Cardiac fibroblast (primary cell): Measurements from ENCODE around the gene TMEM187.
A peak's percentile ranks its signal among the peaks of the same experiment; 100 is the strongest.

Source experiments
- DNase-seq, 2 donors: peaks; one replicate each; pipeline versions ENCODE4 v3.0.0 to v3.0.0-alpha.2; 2010; ENCODE audit warnings: low read depth in 2 of 2
- H3K4me3 ChIP-seq, 2 donors: replicated peaks in 1 of 2; 1 replicate in 1 of 2; 2 replicates in 1 of 2; pipeline ENCODE4 v1.5.1; 2011; ENCODE audit warnings: low read depth in 2 of 2, low read length in 2 of 2, mild to moderate bottlenecking in 2 of 2, moderate library complexity in 1 of 2
- CTCF ChIP-seq: IDR thresholded peaks from one replicate; pipeline ENCODE4 v1.5.1; 2011; ENCODE audit warnings: low read depth, mild to moderate bottlenecking, low read length, inconsistent platforms

Gene TMEM187

GRCh38 chrX:153926858-153927671, 45.5 kb upstream of the TMEM187 start:
- DNase-seq: peak; percentile 27 to 44
- no peak for TF ChIP-seq CTCF
- H3K4me3 ChIP-seq: peak overlapping the region; percentile 52 to 58

GRCh38 chrX:153927672-153927921, 45.0 kb upstream of the TMEM187 start:
- TF ChIP-seq CTCF: no peak
- H3K4me3 ChIP-seq: peak overlapping the region; percentile 52 to 58
- no peak for DNase-seq

- TF ChIP-seq CTCF: peak; percentile 9
- peak; percentile 97 to 99 for DNase-seq
- peak overlapping the region; percentile 52 to 58 for H3K4me3 ChIP-seq
Measured at GRCh38 chrX:153927922-153928760, 44.4 kb upstream of the TMEM187 start.

- no peak for TF ChIP-seq CTCF
- no peak overlapping the region for H3K4me3 ChIP-seq
Measured at GRCh38 chrX:153928846-153929245, 43.7 kb upstream of the TMEM187 start.

GRCh38 chrX:153929576-153929975, 43.0 kb upstream of the TMEM187 start:
- no peak for TF ChIP-seq CTCF
- no peak overlapping the region for H3K4me3 ChIP-seq
- DNase-seq: no peak

More at GRCh38 chrX:153928846-153929245, 43.7 kb upstream of the TMEM187 start:
- no peak for DNase-seq

- DNase-seq: no peak
- TF ChIP-seq CTCF: no peak
- no peak overlapping the region for H3K4me3 ChIP-seq
Measured at GRCh38 chrX:153930011-153930910, 42.3 kb upstream of the TMEM187 start.
